NCI-H526 (cell line): ENCODE measurements around the gene ZNF280A.
A peak's percentile ranks its signal among the peaks of the same experiment; 100 is the strongest.
"Not testable (repeated sequence)": the region's sequence is repeated elsewhere in the genome, so short reads cannot be mapped to it uniquely, and the experiment has no call there.

Experiments
- DNase-seq, 2 experiments: peaks; one replicate each; lab custom pipeline; 2025; lab: John Stamatoyannopoulos, UW

Gene ZNF280A

DNA sequence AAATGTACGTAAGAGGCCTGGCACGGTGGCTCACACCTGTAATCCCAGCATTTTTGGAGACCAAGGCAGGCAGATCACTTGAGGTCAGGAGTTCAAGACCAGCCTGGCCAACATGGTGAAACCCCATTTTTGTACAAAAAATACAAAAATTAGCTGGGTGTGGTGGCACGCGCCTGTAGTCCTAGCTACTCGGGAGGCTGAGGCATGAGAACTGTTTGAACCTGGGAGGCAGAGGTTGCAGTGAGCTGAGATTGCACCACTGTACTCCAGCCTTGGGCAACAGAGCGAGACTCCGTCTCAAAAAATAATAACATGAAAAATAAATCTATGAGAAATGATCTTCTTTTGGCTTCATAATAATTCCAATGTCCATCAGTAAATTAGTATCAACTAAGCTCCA lies 9.2 kb downstream of the ZNF280A start:
- DNase-seq, result not testable (repeated sequence)

- DNase-seq, result not testable (repeated sequence)
These were observed 10.2 kb downstream of the ZNF280A start for GRCh38 chr22:22509912-22510311.

DNA sequence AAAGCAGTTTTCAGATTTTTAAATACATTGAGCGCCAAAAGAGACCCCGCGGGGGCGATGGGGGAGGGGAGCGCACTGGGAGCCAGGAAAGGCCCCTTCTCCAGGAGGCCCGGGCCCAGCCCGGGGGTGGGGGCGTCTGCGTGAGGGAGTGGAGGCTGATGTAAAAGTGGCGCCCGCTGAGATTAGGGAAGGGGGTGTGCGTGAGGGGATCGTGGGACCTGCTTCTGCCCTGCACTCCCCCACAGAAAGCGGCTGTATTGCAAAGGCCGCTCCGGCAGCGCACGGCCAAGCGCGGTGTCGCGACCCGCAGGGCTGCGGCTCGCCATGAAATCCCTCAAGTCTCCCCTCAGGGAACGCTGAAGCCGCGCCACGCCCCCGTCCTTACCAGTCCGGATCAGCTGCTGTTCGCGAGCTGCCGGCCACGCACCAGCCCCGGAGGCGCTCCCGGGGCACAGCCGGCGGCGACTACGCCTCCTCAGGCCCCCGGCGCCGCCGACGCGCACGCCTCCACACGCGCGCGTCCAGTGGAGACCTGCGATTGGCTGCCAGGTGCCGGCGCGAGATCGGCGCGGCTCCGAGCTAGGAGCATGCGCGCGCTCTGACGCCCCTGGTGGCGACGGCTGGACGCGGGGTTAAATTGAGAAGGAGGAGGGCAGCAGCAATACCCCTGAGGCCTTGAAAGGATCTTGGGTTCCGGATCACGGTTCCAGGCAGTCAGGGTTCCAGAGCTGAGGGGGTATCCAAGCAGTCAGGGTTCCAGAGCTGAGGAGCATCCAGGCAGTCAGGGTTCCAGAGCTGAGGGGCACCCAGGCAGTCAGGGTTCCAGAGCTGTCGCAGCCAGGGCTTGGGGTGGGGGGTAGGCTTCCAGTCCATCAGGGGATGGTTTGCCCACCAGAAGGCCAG lies 11.5 kb downstream of the ZNF280A start, which contains the start of gene ZNF280B:
Gene ZNF280B (minus strand): TSS at position 469 of the 903 bp plus-strand sequence. CDS start 19,344 bp downstream, outside the sequence.
- no peak for DNase-seq

GRCh38 chr22:22507743-22508273 lies 12.3 kb downstream of the ZNF280A start:
- no peak for DNase-seq

GRCh38 chr22:22506736-22507135 lies 13.3 kb downstream of the ZNF280A start:
- no peak for DNase-seq

DNA sequence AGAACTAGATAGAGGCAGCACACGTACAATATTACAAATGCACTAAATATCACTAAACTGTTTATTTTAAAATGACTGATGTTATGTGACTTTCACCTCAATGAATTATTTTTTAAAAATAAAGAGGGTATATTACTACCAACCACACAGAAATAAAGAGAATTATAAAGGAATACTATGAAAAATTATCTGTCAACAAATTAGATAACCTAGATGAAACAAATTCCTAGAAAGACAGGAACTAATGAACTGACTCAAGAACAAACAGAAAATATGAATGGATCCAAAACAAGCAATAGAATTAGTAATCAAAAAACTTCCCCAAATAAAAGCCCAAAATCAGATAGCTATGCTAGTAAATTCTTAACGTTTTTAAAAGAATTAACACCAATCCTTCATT lies 21.8 kb downstream of the ZNF280A start:
- DNase-seq, result no peak

GRCh38 chr22:22491589-22491988 lies 28.5 kb downstream of the ZNF280A start:
- not testable (repeated sequence) for DNase-seq

DNA sequence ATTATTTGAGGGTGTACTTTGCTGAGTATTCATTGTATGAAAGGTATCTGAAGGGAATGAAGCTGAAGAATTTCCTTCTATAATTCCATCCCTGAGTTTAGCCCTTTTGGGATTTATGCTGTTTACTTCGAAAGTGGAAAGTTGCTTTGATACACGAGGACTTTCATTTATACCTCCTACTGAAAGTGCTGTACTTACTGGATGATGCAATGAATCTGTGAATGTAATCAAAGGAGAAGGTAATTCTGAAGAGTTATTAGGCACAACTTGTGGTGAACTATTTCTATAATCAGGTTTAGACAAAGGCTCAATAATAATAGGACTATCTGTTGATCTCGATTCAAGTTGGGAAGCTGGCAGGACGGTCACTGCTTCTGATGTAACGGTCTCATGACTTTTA lies 31.3 kb downstream of the ZNF280A start:
- no peak for DNase-seq

GRCh38 chr22:22487869-22488597 lies 32.0 kb downstream of the ZNF280A start:
- DNase-seq, result no peak

DNA sequence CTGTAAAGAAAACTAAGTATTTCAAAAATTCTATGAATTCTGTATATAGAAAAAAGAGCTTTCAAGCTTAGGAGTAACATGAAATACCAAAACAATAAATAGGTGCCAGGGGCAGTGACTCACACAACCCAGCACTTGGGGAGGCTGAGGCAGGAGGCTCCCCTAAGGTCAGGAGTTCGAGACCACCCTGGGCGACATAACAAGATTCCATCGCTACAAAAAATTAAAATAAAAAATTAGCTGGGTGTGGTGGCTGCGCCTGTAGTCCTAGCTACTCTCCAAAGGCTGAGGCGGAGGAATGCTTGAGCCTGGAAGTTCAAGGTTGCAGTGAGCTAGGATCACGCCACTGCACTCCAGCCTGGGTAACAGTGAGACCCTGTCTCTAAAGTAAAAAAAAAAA lies 33.0 kb downstream of the ZNF280A start:
- DNase-seq, result no peak

DNA sequence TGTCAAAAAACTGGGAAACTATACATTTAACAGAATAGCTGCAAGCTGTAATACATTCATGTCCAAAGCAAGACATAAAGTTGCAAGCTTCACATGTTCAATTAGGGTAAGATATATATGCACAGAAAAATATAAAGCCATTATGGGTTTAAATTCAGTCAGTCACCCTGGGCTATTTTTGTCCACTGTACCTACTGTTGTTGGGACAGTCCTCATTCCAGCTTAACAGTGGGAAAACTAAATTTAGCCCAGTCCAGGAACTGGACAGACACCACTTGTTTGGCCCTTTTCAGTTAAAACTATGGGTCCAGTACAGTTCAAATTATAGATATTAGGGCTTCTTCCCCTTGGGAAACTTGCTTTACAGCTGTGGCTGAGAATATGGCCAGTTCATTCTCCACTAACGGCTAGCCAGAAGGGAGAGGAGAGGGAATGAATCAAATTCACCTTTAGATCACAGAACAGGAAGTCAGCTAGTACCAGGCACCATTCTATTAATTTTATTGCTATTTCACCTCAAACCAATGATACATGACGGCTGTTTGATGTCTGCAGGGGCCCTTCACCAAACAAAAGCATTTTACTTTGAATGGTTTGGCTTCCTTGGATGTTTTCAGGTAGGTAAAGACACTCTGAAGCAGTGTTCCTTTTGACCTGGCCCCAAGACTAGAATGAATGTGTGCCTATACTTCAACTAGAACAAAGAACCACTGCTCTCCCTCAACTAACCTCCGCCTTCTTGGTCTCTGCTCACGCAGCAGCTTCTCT lies 33.8 kb downstream of the ZNF280A start:
- DNase-seq, result no peak

DNA sequence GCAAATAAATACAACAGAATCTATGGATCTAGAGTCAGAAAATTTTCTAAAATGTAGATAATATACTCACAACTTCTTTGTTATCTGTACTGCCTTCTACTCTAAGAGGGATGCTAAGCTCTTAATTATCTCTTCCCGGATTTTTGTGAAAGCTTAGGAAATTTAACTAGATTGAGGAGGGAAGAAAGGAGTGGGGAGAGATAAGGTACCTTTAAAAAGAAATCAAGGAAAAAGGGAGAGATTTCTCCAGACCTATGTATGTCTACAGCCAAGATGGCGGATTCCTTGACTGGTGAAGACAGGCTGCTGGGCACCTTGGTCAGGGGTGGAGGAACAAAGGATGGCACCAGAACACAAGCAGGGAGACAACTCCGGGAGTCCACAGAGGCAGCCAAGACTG lies 34.5 kb downstream of the ZNF280A start:
- no peak for DNase-seq

DNA sequence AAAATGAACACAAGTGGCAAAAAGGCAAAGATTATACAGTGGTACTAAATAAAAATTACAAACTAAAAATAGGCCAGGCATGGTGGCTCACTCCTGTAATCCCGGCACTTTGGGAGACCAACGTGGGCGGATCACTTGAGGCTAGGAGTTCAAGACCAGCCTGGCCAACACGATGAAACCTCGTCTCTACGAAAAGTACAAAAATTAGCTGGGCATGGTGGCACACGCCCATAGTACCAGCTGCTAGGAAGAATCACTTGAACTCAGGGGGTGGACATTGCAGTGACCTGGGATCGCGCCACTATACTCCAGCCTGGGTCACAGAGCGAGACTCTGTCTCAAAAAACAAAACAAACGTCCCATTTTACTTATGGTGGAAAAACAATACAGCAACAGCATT lies 36.0 kb downstream of the ZNF280A start:
- no peak for DNase-seq

DNA sequence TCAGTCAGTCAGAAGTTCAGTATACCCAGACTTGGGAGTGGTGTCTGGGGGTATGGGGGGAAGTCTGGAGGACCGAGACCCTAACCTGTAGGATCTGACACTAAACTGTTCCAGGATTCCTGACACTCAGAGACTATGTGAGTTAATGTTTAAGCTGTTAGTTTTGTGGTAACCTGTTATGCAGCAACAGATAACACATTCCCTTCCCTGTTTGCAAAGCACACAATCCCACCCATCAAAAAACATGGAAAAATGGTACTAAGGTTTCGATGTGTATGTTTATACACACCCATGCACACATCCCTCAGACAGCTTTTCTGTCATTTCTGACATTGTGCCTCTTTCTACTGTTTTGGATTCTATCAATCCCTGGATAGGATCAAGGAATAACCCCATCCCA lies 39.1 kb downstream of the ZNF280A start:
- no peak for DNase-seq

DNA sequence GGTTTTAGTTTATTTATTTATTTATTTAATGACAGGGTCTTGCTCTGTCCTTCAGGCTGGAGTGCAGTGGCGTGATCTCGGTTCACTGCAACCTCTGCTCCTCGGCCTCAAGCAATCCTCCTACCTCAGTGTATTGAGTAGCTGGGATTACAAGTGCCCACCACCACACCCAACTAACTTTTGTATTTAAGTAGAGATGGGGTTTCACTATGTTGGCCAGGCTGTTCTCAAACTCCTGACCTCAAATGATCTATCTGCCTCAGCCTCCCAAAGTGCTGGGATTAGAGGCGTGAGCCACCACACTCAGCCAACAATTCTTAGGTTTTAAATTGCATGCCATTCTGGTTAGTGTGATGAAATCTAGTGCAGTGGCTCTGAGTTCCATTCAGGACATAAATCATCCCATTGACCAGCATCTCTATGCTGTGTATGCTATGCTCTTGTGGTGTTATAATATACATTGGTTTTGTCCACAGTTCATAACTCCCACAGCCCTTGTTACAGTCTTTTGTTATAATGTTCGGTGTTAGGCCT lies 40.0 kb downstream of the ZNF280A start:
- DNase-seq, result no peak

- no peak for DNase-seq
These were observed 41.0 kb downstream of the ZNF280A start for GRCh38 chr22:22479116-22479515.

- DNase-seq, result no peak
These were observed 41.6 kb downstream of the ZNF280A start for GRCh38 chr22:22478470-22478869.

DNA sequence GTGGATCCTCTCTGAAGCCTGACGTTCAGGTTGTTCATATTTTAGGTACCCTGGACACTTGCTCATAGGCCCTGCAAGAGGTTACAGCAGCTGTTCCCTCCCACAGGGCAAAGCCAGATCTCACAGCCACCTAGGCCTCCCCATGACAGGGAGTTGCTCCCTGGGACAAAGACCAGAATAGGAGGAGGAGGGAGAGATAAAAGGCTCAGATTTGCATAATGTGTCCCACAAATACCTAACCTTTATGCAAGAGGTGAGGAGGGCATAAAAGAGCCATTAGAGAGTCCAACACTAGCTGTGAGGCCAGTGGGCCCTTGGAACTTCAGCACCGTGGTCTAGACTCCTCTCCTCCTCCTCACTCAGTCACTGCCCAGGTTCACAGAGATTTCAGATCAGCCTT lies 45.3 kb downstream of the ZNF280A start:
- peak; percentile 4 to 36 for DNase-seq

DNA sequence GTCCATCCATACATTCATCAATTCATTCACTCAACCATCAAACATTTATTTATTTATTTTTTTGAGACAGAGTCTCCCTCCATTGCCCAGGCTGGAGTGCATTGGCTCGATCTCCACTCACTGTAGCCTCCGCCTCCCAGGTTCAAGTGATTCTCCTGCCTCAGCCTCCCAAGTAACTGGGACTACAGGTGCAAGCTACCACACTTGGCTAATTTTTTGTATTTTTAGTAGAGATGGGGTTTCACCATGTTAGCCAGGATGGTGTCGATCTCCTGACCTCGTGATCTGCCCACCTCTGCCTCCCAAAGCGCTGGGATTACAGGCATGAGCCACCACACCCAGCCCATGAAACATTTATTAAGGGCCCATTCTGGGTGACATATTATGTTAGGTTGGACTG lies 49.0 kb downstream of the ZNF280A start:
- not testable (repeated sequence) for DNase-seq

DNA sequence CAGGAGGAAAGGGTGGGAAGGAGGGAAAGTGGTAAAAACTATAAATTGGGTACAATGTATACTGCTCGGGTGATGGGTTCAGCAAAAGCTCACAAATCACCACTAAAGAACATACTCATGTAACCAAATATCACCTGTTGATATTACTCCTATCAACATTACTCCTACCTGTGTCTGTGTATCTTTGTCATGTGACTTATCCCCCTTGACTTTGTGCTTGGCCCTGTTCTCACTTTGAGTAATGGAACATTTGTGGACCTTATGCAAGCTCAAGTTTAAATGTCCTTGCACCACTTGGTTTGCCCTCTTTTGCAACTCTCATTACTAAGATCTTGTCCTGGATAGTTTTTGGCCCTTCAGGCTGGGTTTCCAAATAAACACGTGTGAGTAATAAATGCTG lies 50.5 kb downstream of the ZNF280A start:
- no peak for DNase-seq

- not testable (repeated sequence) for DNase-seq
These were observed 51.1 kb downstream of the ZNF280A start for GRCh38 chr22:22468794-22469469.
